VCaP (cell line): Measurements from ENCODE around the gene SH3BGRL2.

Experiments used
- H3K27ac ChIP-seq: fragments of 450-650 bp; 2 replicates; pipeline ENCODE4 v1.5.1; 2017
- TF ChIP-seq, protein P1 (sequence below): fragments of 450-650 bp; conservative IDR thresholded peaks from 2 replicates; pipeline ENCODE4 v1.5.1; 2017; ENCODE audit warnings: mild to moderate bottlenecking, moderate library complexity

Gene SH3BGRL2

GRCh38 chr6:79636673-79637072, 5.5 kb downstream of the SH3BGRL2 start:
- H3K27ac ChIP-seq = no peak overlapping the region
- TF ChIP-seq, protein P1, sequence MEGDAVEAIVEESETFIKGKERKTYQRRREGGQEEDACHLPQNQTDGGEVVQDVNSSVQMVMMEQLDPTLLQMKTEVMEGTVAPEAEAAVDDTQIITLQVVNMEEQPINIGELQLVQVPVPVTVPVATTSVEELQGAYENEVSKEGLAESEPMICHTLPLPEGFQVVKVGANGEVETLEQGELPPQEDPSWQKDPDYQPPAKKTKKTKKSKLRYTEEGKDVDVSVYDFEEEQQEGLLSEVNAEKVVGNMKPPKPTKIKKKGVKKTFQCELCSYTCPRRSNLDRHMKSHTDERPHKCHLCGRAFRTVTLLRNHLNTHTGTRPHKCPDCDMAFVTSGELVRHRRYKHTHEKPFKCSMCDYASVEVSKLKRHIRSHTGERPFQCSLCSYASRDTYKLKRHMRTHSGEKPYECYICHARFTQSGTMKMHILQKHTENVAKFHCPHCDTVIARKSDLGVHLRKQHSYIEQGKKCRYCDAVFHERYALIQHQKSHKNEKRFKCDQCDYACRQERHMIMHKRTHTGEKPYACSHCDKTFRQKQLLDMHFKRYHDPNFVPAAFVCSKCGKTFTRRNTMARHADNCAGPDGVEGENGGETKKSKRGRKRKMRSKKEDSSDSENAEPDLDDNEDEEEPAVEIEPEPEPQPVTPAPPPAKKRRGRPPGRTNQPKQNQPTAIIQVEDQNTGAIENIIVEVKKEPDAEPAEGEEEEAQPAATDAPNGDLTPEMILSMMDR = no peak

- TF ChIP-seq, protein P1 = no peak
- no peak overlapping the region for H3K27ac ChIP-seq
Observed at GRCh38 chr6:79640146-79641111, 9.3 kb downstream of the SH3BGRL2 start.

- no peak overlapping the region for H3K27ac ChIP-seq
- TF ChIP-seq, protein P1 = no peak
Observed at GRCh38 chr6:79646006-79646405, 14.9 kb downstream of the SH3BGRL2 start.

- TF ChIP-seq, protein P1 = no peak
- no peak overlapping the region for H3K27ac ChIP-seq
Observed at GRCh38 chr6:79646561-79646960, 15.4 kb downstream of the SH3BGRL2 start.

GRCh38 chr6:79647741-79648140, 16.6 kb downstream of the SH3BGRL2 start:
- no peak overlapping the region for H3K27ac ChIP-seq
- TF ChIP-seq, protein P1 = no peak

GRCh38 chr6:79648328-79648727, 17.2 kb downstream of the SH3BGRL2 start:
- no peak overlapping the region for H3K27ac ChIP-seq
- TF ChIP-seq, protein P1 = no peak

DNA sequence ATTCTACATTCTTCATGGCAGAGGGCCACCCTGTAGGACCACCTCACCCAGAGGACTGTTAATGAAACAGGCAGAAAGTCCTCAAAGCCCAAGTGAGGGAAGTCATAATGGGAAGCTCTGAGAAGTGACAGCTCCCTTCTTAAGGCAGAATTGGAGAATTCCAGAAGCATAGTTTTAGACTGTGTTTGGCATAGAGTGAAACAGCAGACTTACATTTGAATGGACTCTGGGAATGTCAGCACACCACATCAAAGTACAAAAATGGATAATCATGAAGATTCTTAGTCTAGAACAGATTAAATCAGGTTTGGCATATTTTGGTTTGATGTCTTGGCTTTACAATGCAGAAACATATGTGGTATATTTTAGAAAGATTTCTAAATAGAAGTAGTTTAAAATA, 17.9 kb downstream of the SH3BGRL2 start:
- TF ChIP-seq, protein P1 = no peak
- H3K27ac ChIP-seq = no peak overlapping the region
